Lung (tissue), 12 donors: ENCODE data around the gene NHSL1. TPM values are rescaled to one million over a fixed set of nuclear protein-coding genes. Genes with fewer than 3 reads are reported as not detected.

Source experiments
- ATAC-seq: fragments of 200-7000 bp; cut with Tn5 transposase; one replicate; pipeline ENCODE4 v1.9.1; 2020; ENCODE audit warnings: moderate number of reproducible peaks; ENCODE audit not compliant: insufficient read depth, low FRiP score
- DNase-seq, 3 donors: peaks; one replicate each; pipeline ENCODE4 v3.0.0-alpha.2; 2013 to 2017
- H3K27ac ChIP-seq, 2 donors: one replicate each; pipeline ENCODE4 v1.5.1; 2013; ENCODE audit warnings: mild to moderate bottlenecking in 2 of 2, moderate library complexity in 2 of 2, control low read depth in 1 of 2, inconsistent platforms in 1 of 2, low read depth in 1 of 2, low read length in 1 of 2
- H3K27me3 ChIP-seq, 3 donors: one replicate each; pipeline ENCODE4 v1.5.1; 2013; ENCODE audit warnings: low read length in 2 of 3; ENCODE audit not compliant: control insufficient read depth in 3 of 3, insufficient read depth in 3 of 3
- H3K36me3 ChIP-seq, 4 donors: one replicate each; pipeline ENCODE4 v1.5.1; 2013; ENCODE audit warnings: low read length in 4 of 4, mild to moderate bottlenecking in 1 of 4, moderate library complexity in 1 of 4; ENCODE audit not compliant: control insufficient read depth in 4 of 4, insufficient read depth in 4 of 4
- H3K4me1 ChIP-seq, 5 donors: one replicate each; pipeline ENCODE4 v1.5.1; 2013; ENCODE audit warnings: low read length in 5 of 5, mild to moderate bottlenecking in 2 of 5, moderate library complexity in 1 of 5; ENCODE audit not compliant: control insufficient read depth in 5 of 5, insufficient read depth in 5 of 5
- H3K4me3 ChIP-seq: one replicate; pipeline ENCODE4 v1.5.1; 2013; ENCODE audit warnings: mild to moderate bottlenecking, control low read depth, moderate library complexity
- H3K9ac ChIP-seq, 2 donors: one replicate each; pipeline ENCODE4 v1.5.1; 2013; ENCODE audit warnings: low read length in 2 of 2, control low read depth in 1 of 2; ENCODE audit not compliant: insufficient read depth in 1 of 2
- H3K9me3 ChIP-seq, 4 donors: one replicate each; pipeline ENCODE4 v1.5.1; 2013; ENCODE audit warnings: low read length in 3 of 4, mild to moderate bottlenecking in 1 of 4, moderate library complexity in 1 of 4; ENCODE audit not compliant: control insufficient read depth in 4 of 4, insufficient read depth in 3 of 4
- CTCF ChIP-seq: IDR thresholded peaks from 2 replicates; pipeline ENCODE4 v1.5.1; 2012; ENCODE audit warnings: mild to moderate bottlenecking; ENCODE audit errors: control extremely low read depth, extremely low read depth
- WGBS, 2 donors: extraction: QIAGEN DNeasy Blood & Tissue Kit; methylation state at CpG; one replicate each; pipeline ENCODE4 v1.1.7; 2013; 5-methylcytosine and 5-hydroxymethylcytosine counted together
- polyA plus RNA-seq, 2 donors: library from polyadenylated mRNA; stranded (reverse); fragments of 200-250 nt; gene quantifications; one replicate each; pipeline ENCODE4 v1.2.1, GENCODE V29; 2013
- total RNA-seq, 2 donors: library from RNA; depleted of rRNA in 1 of 2; stranded (reverse); fragments of >200 nt in 1 of 2; gene quantifications; one replicate each; pipeline ENCODE4 v1.2.1, GENCODE V29; 2014 to 2021
- donor health status: control.
- donor health status: control.
- donor health status: Bipolar disorder and iron deficiency.
- donor health status: healthy.
- donor health status: DM: yes; HTN: yes; CAD: no.

The NHSL1 gene
- total and polyA plus RNA-seq, 4 donors = 5.2 to 53.7 (median 30.4) TPM

GRCh38 chr6:138382498-138383265 is 116.6 kb downstream of the NHSL1 start:
- TF ChIP-seq CTCF = no peak
- Histone ChIP-seq H3K36me3 (no peaks in the 10 kb centered on the region), H3K9ac (no peak overlapping the region), H3K9me3 (no peaks in the 10 kb centered on the region), H3K4me1 (peaks cover 0 to 2% (median 0%) of the 10 kb centered on the region in 5 donors), H3K4me3 (no peak overlapping the region), H3K27me3 (no peaks in the 10 kb centered on the region), H3K27ac (no peak overlapping the region)
- DNase-seq (peak in 2 of 3 donors; percentile 9 to 24), ATAC-seq (no peak)
- 67 to 72% methylated on average over 8 of the region's 8 CpGs for WGBS, 2 donors

- H3K9me3 ChIP-seq = no peaks in the 10 kb centered on the region
Observed at GRCh38 chr6:138378463-138378862, 120.8 kb downstream of the NHSL1 start.

GRCh38 chr6:138377844-138378243 is 121.5 kb downstream of the NHSL1 start, which contains the start of gene SMIM28:
TSS of gene SMIM28 (plus strand) at chr6:138377905. CDS start at chr6:138378073, 168 bp downstream.
- no peaks in the 10 kb centered on the region for H3K27me3 ChIP-seq
- DNase-seq (no peak), ATAC-seq (no peak)
- no peak within 1 kb of the TSS for H3K9ac ChIP-seq
- WGBS, 2 donors = 84 to 86% methylated on average over 6 of the region's 6 CpGs
- no peaks in the 10 kb centered on the region for H3K9me3 ChIP-seq
- H3K4me3 ChIP-seq = no peak within 1 kb of the TSS
- TF ChIP-seq CTCF = no peak
- H3K36me3 ChIP-seq = no peaks in the 10 kb centered on the region
- H3K4me1 ChIP-seq = peaks cover 0 to 2% (median 0%) of the 10 kb centered on the region in 5 donors
- no peak within 1 kb of the TSS for H3K27ac ChIP-seq

More at GRCh38 chr6:138378463-138378862, 120.8 kb downstream of the NHSL1 start:
- 72 to 83% methylated on average over 4 of the region's 4 CpGs for WGBS, 2 donors
- Histone ChIP-seq H3K27me3 (no peaks in the 10 kb centered on the region), H3K4me1 (peaks cover 0 to 2% (median 0%) of the 10 kb centered on the region in 5 donors), H3K4me3 (no peak overlapping the region), H3K9ac (no peak overlapping the region), H3K27ac (no peak overlapping the region), H3K36me3 (no peaks in the 10 kb centered on the region)
- DNase-seq (no peak), ATAC-seq (no peak)
- TF ChIP-seq CTCF = no peak
